ENCODE data around the gene RBBP7.

DNA sequence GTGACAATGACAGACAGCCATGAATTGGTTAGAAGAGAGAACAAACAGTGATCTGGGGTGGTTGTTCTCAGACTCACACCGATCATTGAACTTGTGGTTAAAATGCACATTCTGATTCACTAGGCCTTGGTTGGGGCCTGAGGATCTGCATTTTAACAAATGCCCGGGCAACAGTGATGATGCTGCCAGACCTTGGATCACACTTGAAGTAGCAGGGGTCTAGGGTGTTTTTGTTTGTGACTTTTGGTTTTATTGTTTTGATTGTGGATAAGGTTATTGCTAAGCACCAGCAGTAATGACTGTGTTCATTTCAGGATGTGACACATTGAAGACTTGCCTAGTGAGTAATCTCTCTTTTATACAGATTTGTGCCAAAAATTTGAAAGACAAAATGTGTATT lies 47.4 kb downstream of the RBBP7 start:
- TF ChIP-seq, protein P1, sequence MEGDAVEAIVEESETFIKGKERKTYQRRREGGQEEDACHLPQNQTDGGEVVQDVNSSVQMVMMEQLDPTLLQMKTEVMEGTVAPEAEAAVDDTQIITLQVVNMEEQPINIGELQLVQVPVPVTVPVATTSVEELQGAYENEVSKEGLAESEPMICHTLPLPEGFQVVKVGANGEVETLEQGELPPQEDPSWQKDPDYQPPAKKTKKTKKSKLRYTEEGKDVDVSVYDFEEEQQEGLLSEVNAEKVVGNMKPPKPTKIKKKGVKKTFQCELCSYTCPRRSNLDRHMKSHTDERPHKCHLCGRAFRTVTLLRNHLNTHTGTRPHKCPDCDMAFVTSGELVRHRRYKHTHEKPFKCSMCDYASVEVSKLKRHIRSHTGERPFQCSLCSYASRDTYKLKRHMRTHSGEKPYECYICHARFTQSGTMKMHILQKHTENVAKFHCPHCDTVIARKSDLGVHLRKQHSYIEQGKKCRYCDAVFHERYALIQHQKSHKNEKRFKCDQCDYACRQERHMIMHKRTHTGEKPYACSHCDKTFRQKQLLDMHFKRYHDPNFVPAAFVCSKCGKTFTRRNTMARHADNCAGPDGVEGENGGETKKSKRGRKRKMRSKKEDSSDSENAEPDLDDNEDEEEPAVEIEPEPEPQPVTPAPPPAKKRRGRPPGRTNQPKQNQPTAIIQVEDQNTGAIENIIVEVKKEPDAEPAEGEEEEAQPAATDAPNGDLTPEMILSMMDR (IDR thresholded peaks at IDR 0.05; ENCODE audit: extremely low read depth in 1 of 2, insufficient read depth in 1 of 2, low read depth in 1 of 2, low read length in 2 of 2), result no peak
- TF ChIP-seq POLR2A (IDR thresholded peaks at IDR 0.05; ENCODE audit: low read depth, low read length) (no peak), MYC (IDR thresholded peaks at IDR 0.05; ENCODE audit: low read depth, low read length) (no peak), POLR2AphosphoS5 (IDR thresholded peaks at IDR 0.05; ENCODE audit: insufficient read depth, low read depth, low read length) (peak; percentile 42), EZH2 (IDR thresholded peaks at IDR 0.05; ENCODE audit: borderline replicate concordance, low read depth, low read length, severe bottlenecking) (no peak)

Data from endothelial cell of umbilical vein (primary cell).